OCI-LY3 (cell line): ENCODE results near the gene WARS2.

Source experiments
- EZH2phosphoT487 ChIP-seq: fragments of 200-600 bp; shearing (Covaris generic); IDR thresholded peaks from 2 replicates; pipeline ENCODE4 v1.6.1; 2018; ENCODE audit warnings: antibody characterized with exemption, mixed run types, low read depth
- TF ChIP-seq, protein P1 (sequence below): fragments of 200-600, 300-600 bp; sonication (generic); IDR thresholded peaks from 2 replicates; pipeline ENCODE4 v1.5.1; 2014; ENCODE audit warnings: antibody characterized with exemption, low read length, low read depth

DNA sequence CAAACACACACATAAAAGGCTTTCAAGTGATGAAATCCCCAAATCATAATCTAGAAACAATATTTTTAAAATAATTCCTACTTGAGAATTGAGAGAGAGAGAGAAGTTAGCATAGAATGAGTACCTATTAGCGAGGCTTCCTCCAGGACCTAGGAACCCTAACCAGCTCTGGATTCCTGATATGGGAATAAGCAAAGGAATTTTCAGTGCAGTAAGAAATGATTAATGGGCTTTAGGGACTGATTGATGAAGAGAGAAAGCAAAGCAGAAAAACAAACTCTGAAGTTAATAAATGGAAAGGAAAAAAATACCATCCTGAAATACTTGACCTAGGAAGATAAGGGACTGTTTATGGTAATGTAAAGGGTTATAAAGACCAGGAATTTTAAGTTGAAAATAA is 60.6 kb downstream of the WARS2 start:
- TF ChIP-seq, protein P1, sequence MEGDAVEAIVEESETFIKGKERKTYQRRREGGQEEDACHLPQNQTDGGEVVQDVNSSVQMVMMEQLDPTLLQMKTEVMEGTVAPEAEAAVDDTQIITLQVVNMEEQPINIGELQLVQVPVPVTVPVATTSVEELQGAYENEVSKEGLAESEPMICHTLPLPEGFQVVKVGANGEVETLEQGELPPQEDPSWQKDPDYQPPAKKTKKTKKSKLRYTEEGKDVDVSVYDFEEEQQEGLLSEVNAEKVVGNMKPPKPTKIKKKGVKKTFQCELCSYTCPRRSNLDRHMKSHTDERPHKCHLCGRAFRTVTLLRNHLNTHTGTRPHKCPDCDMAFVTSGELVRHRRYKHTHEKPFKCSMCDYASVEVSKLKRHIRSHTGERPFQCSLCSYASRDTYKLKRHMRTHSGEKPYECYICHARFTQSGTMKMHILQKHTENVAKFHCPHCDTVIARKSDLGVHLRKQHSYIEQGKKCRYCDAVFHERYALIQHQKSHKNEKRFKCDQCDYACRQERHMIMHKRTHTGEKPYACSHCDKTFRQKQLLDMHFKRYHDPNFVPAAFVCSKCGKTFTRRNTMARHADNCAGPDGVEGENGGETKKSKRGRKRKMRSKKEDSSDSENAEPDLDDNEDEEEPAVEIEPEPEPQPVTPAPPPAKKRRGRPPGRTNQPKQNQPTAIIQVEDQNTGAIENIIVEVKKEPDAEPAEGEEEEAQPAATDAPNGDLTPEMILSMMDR: no peak
- no peak for TF ChIP-seq EZH2phosphoT487
